Natural killer cell (primary cell): Measurements from ENCODE around the gene KLHDC7A. TPM values are rescaled to one million over a fixed set of nuclear protein-coding genes. Genes with fewer than 3 reads are reported as not detected.
A peak's percentile ranks its signal among the peaks of the same experiment; 100 is the strongest.

Source experiments
- ATAC-seq, 3 donors: fragments of 150-1000 bp in 2 of 3; fragments of 200-7000 bp in 1 of 3; cut with Tn5 transposase; 1 replicate in 1 of 3; 2 replicates in 2 of 3; pipeline ENCODE4 v1.10.0; 2021; ENCODE audit warnings: mild to moderate bottlenecking in 2 of 3, moderate library complexity in 2 of 3
- DNase-seq, 2 donors: peaks; one replicate each; pipeline versions ENCODE4 v3.0.0 to v3.0.0-alpha.2; 2013 to 2021; ENCODE audit warnings: mixed read lengths in 1 of 2
- H3K27ac ChIP-seq: one replicate; pipeline ENCODE4 v1.5.1; 2013; ENCODE audit warnings: mild to moderate bottlenecking, low read length
- H3K27me3 ChIP-seq: one replicate; pipeline ENCODE4 v1.6.1; 2013; ENCODE audit warnings: low read length; ENCODE audit not compliant: control insufficient read depth, insufficient read depth
- H3K36me3 ChIP-seq: one replicate; pipeline ENCODE4 v1.6.1; 2013; ENCODE audit warnings: low read length; ENCODE audit not compliant: control insufficient read depth, insufficient read depth
- H3K4me1 ChIP-seq: one replicate; pipeline ENCODE4 v1.6.1; 2013; ENCODE audit warnings: low read length; ENCODE audit not compliant: control insufficient read depth, insufficient read depth
- H3K4me3 ChIP-seq: one replicate; pipeline ENCODE4 v1.5.1; 2013; ENCODE audit warnings: low read length
- H3K9me3 ChIP-seq: one replicate; pipeline ENCODE4 v1.6.1; 2013; ENCODE audit warnings: low read length; ENCODE audit not compliant: control insufficient read depth, insufficient read depth
- H3K27ac Mint-ChIP-seq, 2 donors: one replicate each; pipeline ENCODE4 v1.8.0; 2022; ENCODE audit warnings: mild to moderate bottlenecking in 2 of 2, mixed read lengths in 2 of 2, moderate library complexity in 1 of 2
- H3K27me3 Mint-ChIP-seq, 2 donors: one replicate each; pipeline ENCODE4 v1.8.0; 2022; ENCODE audit warnings: low read depth in 2 of 2, mixed read lengths in 2 of 2
- H3K36me3 Mint-ChIP-seq: one replicate; pipeline ENCODE4 v1.8.0; 2022; ENCODE audit warnings: mixed read lengths
- H3K4me1 Mint-ChIP-seq, 2 donors: one replicate each; pipeline ENCODE4 v1.8.0; 2022; ENCODE audit warnings: mixed read lengths in 2 of 2
- H3K4me3 Mint-ChIP-seq: one replicate; pipeline ENCODE4 v1.8.0; 2022; ENCODE audit warnings: mild to moderate bottlenecking, moderate library complexity, mixed read lengths
- H3K9me3 Mint-ChIP-seq, 2 donors: one replicate each; pipeline ENCODE4 v1.8.0; 2022; ENCODE audit warnings: mixed read lengths in 2 of 2
- CTCF ChIP-seq: fragments of 200-600 bp; IDR thresholded peaks from one replicate; pipeline ENCODE4 v1.8.0; 2022; ENCODE audit warnings: antibody characterized with exemption
- WGBS: methylation state at CpG from one replicate; pipeline ENCODE4 v1.1.7; 2013; ENCODE audit warnings: missing lambda C conversion rate; ENCODE audit not compliant: insufficient coverage; 5-methylcytosine and 5-hydroxymethylcytosine counted together
- intact Hi-C: fragments of 100-400 bp; cut with micrococcal nuclease; formaldehyde crosslinking; loops from one replicate; pipeline ENCODE4 v1.14.2; 2022
- total RNA-seq, 4 donors: library from RNA; stranded (reverse); fragments of 120-200 nt in 1 of 4; gene quantifications; one replicate each; pipeline versions ENCODE4 v1.2.3 to v1.2.4, GENCODE V29; 2013 to 2022

KLHDC7A gene
- total RNA-seq, 3 donors from 2014 or later (not counting 1 experiment from before 2014, with no cell fraction given): 0.43 TPM; not detected in 2

- intact Hi-C loops: no loop called here
- Histone ChIP-seq H3K36me3 (no peaks in the 10 kb centered on the region), H3K4me3 (no peak overlapping the region), H3K9me3 (no peaks in the 10 kb centered on the region), H3K4me1 (no peaks in the 10 kb centered on the region), H3K27ac (no peak overlapping the region), H3K27me3 (no peaks in the 10 kb centered on the region)
- Mint-ChIP-seq H3K4me1 (no peaks in the 10 kb centered on the region), H3K9me3 (no peaks in the 10 kb centered on the region), H3K4me3 (no peak overlapping the region), H3K36me3 (no peaks in the 10 kb centered on the region), H3K27ac (no peak overlapping the region), H3K27me3 (peaks cover 13 to 49% of the 10 kb centered on the region in 2 donors)
- WGBS: 78% methylated on average over 6 of the region's 6 CpGs
- TF ChIP-seq CTCF: no peak
- peak in 1 of 3 donors; percentile 29 for ATAC-seq
- no peak for DNase-seq
Measured at GRCh38 chr1:18526436-18527275, 45.9 kb downstream of the KLHDC7A start.

GRCh38 chr1:18527514-18527913 is 46.8 kb downstream of the KLHDC7A start:
- H3K4me3 ChIP-seq: no peak overlapping the region
- H3K27me3 ChIP-seq: no peaks in the 10 kb centered on the region
- H3K36me3 Mint-ChIP-seq: no peaks in the 10 kb centered on the region
- H3K27me3 Mint-ChIP-seq: peaks cover 14 to 48% of the 10 kb centered on the region in 2 donors
- no peak overlapping the region for H3K27ac ChIP-seq
- H3K4me1 Mint-ChIP-seq: no peaks in the 10 kb centered on the region
- no peak for TF ChIP-seq CTCF
- WGBS: 66% methylated on average over 4 of the region's 4 CpGs
- DNase-seq (no peak), ATAC-seq (no peak)
- no peaks in the 10 kb centered on the region for H3K4me1 ChIP-seq
- H3K36me3 ChIP-seq: no peaks in the 10 kb centered on the region
- intact Hi-C loops: no loop called here
- H3K9me3 ChIP-seq: no peaks in the 10 kb centered on the region
- H3K4me3 Mint-ChIP-seq: no peak overlapping the region
- no peak overlapping the region for H3K27ac Mint-ChIP-seq
- H3K9me3 Mint-ChIP-seq: no peaks in the 10 kb centered on the region

- Mint-ChIP-seq H3K36me3 (no peaks in the 10 kb centered on the region), H3K27ac (no peak overlapping the region), H3K4me3 (no peak overlapping the region), H3K4me1 (no peaks in the 10 kb centered on the region), H3K27me3 (peaks cover 13 to 47% of the 10 kb centered on the region in 2 donors), H3K9me3 (no peaks in the 10 kb centered on the region)
- 100% methylated on average over 2 of the region's 5 CpGs for WGBS
- ATAC-seq: no peak
- Histone ChIP-seq H3K27ac (no peak overlapping the region), H3K9me3 (no peaks in the 10 kb centered on the region), H3K27me3 (no peaks in the 10 kb centered on the region), H3K4me1 (no peaks in the 10 kb centered on the region), H3K36me3 (no peaks in the 10 kb centered on the region), H3K4me3 (no peak overlapping the region)
- DNase-seq: no peak
- TF ChIP-seq CTCF: no peak
- intact Hi-C loops: no loop called here
Measured at GRCh38 chr1:18527921-18528320, 47.2 kb downstream of the KLHDC7A start.
